ENCODE measurements around the gene ATG10. TPM values are rescaled to one million over a fixed set of nuclear protein-coding genes. Genes with fewer than 3 reads are reported as not detected.
"Not testable (repeated sequence)": the region's sequence is repeated elsewhere in the genome, so short reads cannot be mapped to it uniquely, and the experiment has no call there.

The ATG10 gene
- total and polyA plus RNA-seq, 9 donors, result 2.6 to 7.8 (median 4.6) TPM

DNA sequence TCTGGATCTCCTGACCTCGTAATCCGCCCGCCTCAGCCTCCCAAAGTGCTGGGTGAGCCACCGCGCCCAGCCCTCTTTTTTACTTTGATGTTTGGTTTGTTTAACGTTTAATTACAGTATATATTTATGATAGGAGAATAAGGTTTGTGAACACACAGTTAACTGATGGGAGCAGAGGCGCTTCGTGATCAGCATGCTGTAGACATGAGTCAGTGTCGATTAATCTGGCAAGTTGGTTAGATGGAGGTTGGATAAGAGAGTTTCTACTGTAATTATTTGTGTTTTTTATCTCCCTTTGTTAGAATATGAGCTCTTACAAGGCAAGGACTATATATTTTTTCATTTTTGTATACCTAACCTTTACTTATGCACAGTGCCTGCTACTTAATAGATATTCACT lies 14.3 kb downstream of the ATG10 start:
- H3K4me1 ChIP-seq (ENCODE audit: insufficient read depth), result no peaks in the 10 kb centered on the region
- intact Hi-C loops (cut with DNase I), result no loop called here
- WGBS, 3 donors, result 94 to 98% (median 97%) methylated on average over 9 of the region's 9 CpGs
- DNase-seq, result no peak
- H3K9me3 ChIP-seq, result no peaks in the 10 kb centered on the region
- TF ChIP-seq EP300 (IDR thresholded peaks at IDR 0.05), result no peak
- no peak for TF ChIP-seq CTCF (IDR thresholded peaks at IDR 0.05)
- TF ChIP-seq POLR2A (IDR thresholded peaks at IDR 0.05), result no peak
- H3K27me3 ChIP-seq, result no peaks in the 10 kb centered on the region
- H3K4me3 ChIP-seq, result no peak overlapping the region
- H3K27ac ChIP-seq, result no peak overlapping the region
- H3K36me3 ChIP-seq, result no peaks in the 10 kb centered on the region

DNA sequence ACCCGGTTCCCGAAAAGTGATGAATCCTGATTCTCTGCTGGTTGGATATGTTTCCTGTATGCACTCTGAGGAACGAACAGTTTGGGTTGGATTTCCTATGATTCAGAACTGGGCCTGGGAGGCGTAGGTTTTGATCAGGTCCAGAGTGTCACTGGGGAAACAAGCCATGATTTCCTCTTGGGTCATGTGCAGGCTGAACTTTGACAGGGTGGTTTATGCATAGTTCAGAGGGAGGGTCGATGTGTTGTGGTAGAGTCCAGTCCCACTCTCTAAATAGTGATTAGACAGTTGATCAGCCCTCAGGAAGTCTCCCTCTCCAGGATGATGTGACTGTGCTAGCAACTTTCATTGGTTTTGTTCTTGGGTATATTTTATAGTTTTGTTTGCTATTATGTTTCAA lies 17.4 kb downstream of the ATG10 start:
- 73 to 87% (median 82%) methylated on average over 5 of the region's 5 CpGs for WGBS, 3 donors
- Histone ChIP-seq H3K27me3 (no peaks in the 10 kb centered on the region), H3K4me1 (ENCODE audit: insufficient read depth) (no peaks in the 10 kb centered on the region), H3K27ac (no peak overlapping the region), H3K4me3 (no peak overlapping the region), H3K9me3 (no peaks in the 10 kb centered on the region), H3K36me3 (no peaks in the 10 kb centered on the region)
- DNase-seq, result no peak
- intact Hi-C loops (cut with DNase I), result no loop called here
- TF ChIP-seq POLR2A (IDR thresholded peaks at IDR 0.05) (no peak), CTCF (IDR thresholded peaks at IDR 0.05) (no peak), EP300 (IDR thresholded peaks at IDR 0.05) (no peak)

GRCh38 chr5:81994679-81995078 lies 22.9 kb downstream of the ATG10 start:
- intact Hi-C loops (cut with DNase I), result no loop called here
- TF ChIP-seq POLR2A (IDR thresholded peaks at IDR 0.05) (no peak), CTCF (IDR thresholded peaks at IDR 0.05) (no peak), EP300 (IDR thresholded peaks at IDR 0.05) (no peak)
- WGBS, 3 donors, result 93 to 96% (median 94%) methylated on average over 1 of the region's 1 CpG
- Histone ChIP-seq H3K4me3 (no peak overlapping the region), H3K9me3 (no peaks in the 10 kb centered on the region), H3K36me3 (no peaks in the 10 kb centered on the region), H3K27me3 (no peaks in the 10 kb centered on the region), H3K27ac (no peak overlapping the region), H3K4me1 (ENCODE audit: insufficient read depth) (no peaks in the 10 kb centered on the region)
- DNase-seq, result no peak

DNA sequence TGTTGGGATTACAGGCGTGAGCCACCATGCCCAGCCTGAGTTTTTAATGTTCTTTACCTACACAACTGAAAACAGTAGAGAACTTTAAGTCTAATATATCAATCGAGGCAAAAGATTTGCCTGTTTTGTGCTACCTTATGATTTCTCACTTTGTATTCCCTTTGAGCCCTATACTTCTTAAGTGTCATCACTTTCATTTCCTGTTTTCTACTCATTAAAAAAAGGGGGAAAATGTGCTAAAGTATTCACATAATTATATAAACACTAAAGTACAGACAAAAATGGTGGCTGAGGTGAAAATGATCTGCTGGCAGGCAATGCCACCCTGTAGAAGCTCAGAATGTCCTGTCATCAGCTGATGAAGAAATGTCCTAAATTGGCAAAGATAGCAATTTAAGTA lies 23.6 kb downstream of the ATG10 start:
- H3K4me1 ChIP-seq (ENCODE audit: insufficient read depth), result no peaks in the 10 kb centered on the region
- no peaks in the 10 kb centered on the region for H3K27me3 ChIP-seq
- H3K9me3 ChIP-seq, result no peaks in the 10 kb centered on the region
- H3K36me3 ChIP-seq, result no peaks in the 10 kb centered on the region
- no peak for DNase-seq
- no peak for TF ChIP-seq CTCF (IDR thresholded peaks at IDR 0.05)
- TF ChIP-seq EP300 (IDR thresholded peaks at IDR 0.05), result no peak
- TF ChIP-seq POLR2A (IDR thresholded peaks at IDR 0.05), result no peak
- WGBS, 3 donors, result 91 to 98% (median 94%) methylated on average over 2 of the region's 2 CpGs
- intact Hi-C loops (cut with DNase I), result no loop called here
- H3K27ac ChIP-seq, result no peak overlapping the region
- no peak overlapping the region for H3K4me3 ChIP-seq

- Histone ChIP-seq H3K9me3 (no peaks in the 10 kb centered on the region), H3K27ac (no peak overlapping the region), H3K4me1 (ENCODE audit: insufficient read depth) (no peaks in the 10 kb centered on the region), H3K4me3 (no peak overlapping the region), H3K36me3 (no peaks in the 10 kb centered on the region), H3K27me3 (no peaks in the 10 kb centered on the region)
- no peak for DNase-seq
- TF ChIP-seq CTCF (IDR thresholded peaks at IDR 0.05) (no peak), POLR2A (IDR thresholded peaks at IDR 0.05) (no peak), EP300 (IDR thresholded peaks at IDR 0.05) (no peak)
- 80 to 86% (median 80%) methylated on average over 6 of the region's 6 CpGs for WGBS, 3 donors
- intact Hi-C loops (cut with DNase I), result no loop called here
Measured at GRCh38 chr5:82004511-82004910, 32.7 kb downstream of the ATG10 start.

DNA sequence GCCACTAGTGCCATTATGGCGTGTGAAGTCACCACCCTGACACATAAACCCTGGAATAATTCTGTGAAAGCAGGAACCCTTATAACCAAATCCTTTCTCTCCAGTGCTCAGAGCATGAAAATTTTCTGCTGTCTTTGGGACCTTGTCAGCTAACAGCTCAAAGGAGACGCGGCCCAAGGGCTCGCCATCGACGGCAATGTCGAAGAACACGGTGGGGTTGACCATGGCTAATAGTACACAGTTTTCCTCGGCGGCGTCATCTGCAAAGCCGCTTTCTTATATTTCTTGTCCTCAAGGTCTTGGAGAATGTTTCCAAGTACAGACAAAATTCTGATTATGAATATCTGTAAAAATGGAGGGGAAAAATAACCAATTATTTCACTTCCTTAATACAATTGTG lies 38.0 kb downstream of the ATG10 start:
- H3K36me3 ChIP-seq; DNase-seq; intact Hi-C loops (cut with DNase I); H3K4me1 ChIP-seq (ENCODE audit: insufficient read depth); H3K27ac ChIP-seq; H3K9me3 ChIP-seq; H3K4me3 ChIP-seq; H3K27me3 ChIP-seq: not testable (repeated sequence)
- WGBS, 3 donors, result 94 to 99% (median 98%) methylated on average over 12 of the region's 12 CpGs
